ENCODE measurements around the gene EFHC1.

GRCh38 chr6:52526634-52527033 lies 106.5 kb downstream of the EFHC1 start:
- TF ChIP-seq CTCF (IDR thresholded peaks at IDR 0.05) (no peak), POLR2AphosphoS5 (IDR thresholded peaks at IDR 0.05) (no peak)

All from transverse colon (tissue), 4 donors.